Measurements from ENCODE around the gene HSPG2.

GRCh38 chr1:21887796-21888195 is 49.3 kb downstream of the HSPG2 start:
- no peak for TF ChIP-seq CTCF (IDR thresholded peaks at IDR 0.05)
- TF ChIP-seq EZH2 (IDR thresholded peaks at IDR 0.05; ENCODE audit: borderline replicate concordance, insufficient read depth, low read depth, low read length, poor library complexity, severe bottlenecking), result no peak

Measured in B cell (primary cell).